Neural cell (in vitro differentiated cells): Measurements from ENCODE around the gene NFYB. TPM values are rescaled to one million over a fixed set of nuclear protein-coding genes. Genes with fewer than 3 reads are reported as not detected.

Experiments used
- H2AFZ ChIP-seq: fragments of 200-600, 300-800 bp; sonication (generic), shearing (Covaris generic); 2 replicates; pipeline ENCODE4 v1.6.0; 2014; ENCODE audit warnings: low read depth, mild to moderate bottlenecking, antibody characterized with exemption, low read length, moderate library complexity
- H3F3A ChIP-seq: fragments of 200-600 bp; shearing (Covaris generic); 2 replicates; pipeline ENCODE4 v1.6.1; 2016; ENCODE audit warnings: mild to moderate bottlenecking, moderate library complexity, mixed read lengths, antibody characterized with exemption, low read length; ENCODE audit not compliant: insufficient read depth, poor library complexity, severe bottlenecking
- H3K27ac ChIP-seq: fragments of 200-600, 300-800 bp; sonication (generic), shearing (Covaris generic); 2 replicates; pipeline ENCODE4 v1.5.1; 2014; ENCODE audit warnings: mild to moderate bottlenecking, low read length, moderate library complexity
- H3K27me3 ChIP-seq: fragments of 300-800, 200-600 bp; sonication (generic), shearing (Covaris generic); 2 replicates; pipeline ENCODE4 v1.6.0; 2014; ENCODE audit warnings: mild to moderate bottlenecking, low read depth, low read length, moderate library complexity; ENCODE audit not compliant: insufficient read depth
- H3K36me3 ChIP-seq: fragments of 300-800, 200-600 bp; sonication (generic), shearing (Covaris generic); 2 replicates; pipeline ENCODE4 v1.5.1; 2014; ENCODE audit warnings: mild to moderate bottlenecking, antibody characterized with exemption, low read length, moderate library complexity; ENCODE audit not compliant: insufficient read depth
- H3K4me2 ChIP-seq: fragments of 300-800, 200-600 bp; sonication (generic), shearing (Covaris generic); 2 replicates; pipeline ENCODE4 v1.6.0; 2014; ENCODE audit warnings: mild to moderate bottlenecking, low read length
- H3K4me3 ChIP-seq: fragments of 300-800, 200-600 bp; sonication (generic), shearing (Covaris generic); 2 replicates; pipeline ENCODE4 v1.5.1; 2014; ENCODE audit warnings: mild to moderate bottlenecking, low read length, moderate library complexity
- H3K79me2 ChIP-seq: fragments of 200-600 bp; shearing (Covaris generic); replicated peaks from 2 replicates; pipeline ENCODE4 v1.6.0; 2014; ENCODE audit warnings: mild to moderate bottlenecking, low read length, moderate library complexity; ENCODE audit not compliant: insufficient read depth
- H3K9ac ChIP-seq: fragments of 300-800, 200-600 bp; sonication (generic), shearing (Covaris generic); 2 replicates; pipeline ENCODE4 v1.6.1; 2016; ENCODE audit warnings: mild to moderate bottlenecking, low read length, mixed read lengths
- H3K9me2 ChIP-seq: fragments of 200-600 bp; shearing (Covaris generic); 2 replicates; pipeline ENCODE4 v1.6.1; 2016; ENCODE audit warnings: mild to moderate bottlenecking, low read length, mixed read lengths; ENCODE audit not compliant: insufficient read depth
- H3K9me3 ChIP-seq: fragments of 200-600, 300-800 bp; sonication (generic), shearing (Covaris generic); 2 replicates; pipeline ENCODE4 v1.6.1; 2016; ENCODE audit warnings: mild to moderate bottlenecking, mixed run types, low read length, moderate library complexity, mixed read lengths
- H4K20me1 ChIP-seq: fragments of 200-600 bp; shearing (Covaris generic); 2 replicates; pipeline ENCODE4 v1.6.1; 2016; ENCODE audit warnings: mild to moderate bottlenecking, mixed run types; ENCODE audit not compliant: insufficient read depth
- CTCF ChIP-seq: fragments of 450-650 bp; IDR thresholded peaks from 2 replicates; pipeline ENCODE4 v1.5.1; 2014; ENCODE audit warnings: antibody characterized with exemption, mild to moderate bottlenecking, moderate library complexity; ENCODE audit not compliant: poor library complexity, severe bottlenecking
- EP300 ChIP-seq: fragments of 450-650 bp; conservative IDR thresholded peaks from 2 replicates; pipeline ENCODE4 v1.6.1; 2014; ENCODE audit warnings: antibody characterized with exemption, mild to moderate bottlenecking, moderate library complexity; ENCODE audit not compliant: poor library complexity, severe bottlenecking
- EZH2 ChIP-seq: fragments of 200-600, 300-800 bp; shearing (Covaris generic), sonication (generic); IDR thresholded peaks from 2 replicates; pipeline ENCODE4 v1.6.1; 2014; ENCODE audit warnings: antibody characterized with exemption, low read length, borderline replicate concordance, mild to moderate bottlenecking; ENCODE audit not compliant: insufficient read depth, poor library complexity, severe bottlenecking
- MXI1 ChIP-seq: fragments of 450-650 bp; conservative IDR thresholded peaks from 2 replicates; pipeline ENCODE4 v1.6.1; 2014; ENCODE audit warnings: antibody characterized with exemption, mild to moderate bottlenecking; ENCODE audit not compliant: poor library complexity, severe bottlenecking
- POLR2AphosphoS5 ChIP-seq: IDR thresholded peaks from 2 replicates; pipeline ENCODE4 v1.6.1; 2012
- RAD21 ChIP-seq: fragments of 450-650 bp; conservative IDR thresholded peaks from 2 replicates; pipeline ENCODE4 v1.6.1; 2014; ENCODE audit warnings: antibody characterized with exemption, mild to moderate bottlenecking, moderate library complexity
- REST ChIP-seq: IDR thresholded peaks from 2 replicates; pipeline ENCODE4 v1.6.1; 2012; ENCODE audit warnings: borderline replicate concordance
- SMC3 ChIP-seq: fragments of 450-650 bp; conservative IDR thresholded peaks from 2 replicates; pipeline ENCODE4 v1.6.1; 2014; ENCODE audit warnings: antibody characterized with exemption, mild to moderate bottlenecking, moderate library complexity; ENCODE audit not compliant: poor library complexity
- TAF1 ChIP-seq: IDR thresholded peaks from 2 replicates; pipeline ENCODE4 v1.6.1; 2012; ENCODE audit warnings: low read depth
- polyA plus RNA-seq: library from polyadenylated mRNA; depleted of rRNA; stranded (reverse); fragments of >200 nt; gene quantifications from 2 replicates; pipeline ENCODE4 v1.2.3, GENCODE V29; 2014

The NFYB gene
- polyA plus RNA-seq, 1 donor from 2014 or later = 60.8 TPM

GRCh38 chr12:104091136-104091535, 46.9 kb downstream of the NFYB start:
- Histone ChIP-seq H3K27me3 (no peaks in the 10 kb centered on the region), H3K27ac (no peak overlapping the region)

GRCh38 chr12:104090685-104091084, 47.3 kb downstream of the NFYB start:
- peaks cover 6% of the 10 kb centered on the region for H3K36me3 ChIP-seq
- H3K9me2 ChIP-seq = no peaks in the 10 kb centered on the region
- H3K27me3 ChIP-seq = no peaks in the 10 kb centered on the region
- no peaks in the 10 kb centered on the region for H3F3A ChIP-seq
- H3K9me3 ChIP-seq = no peaks in the 10 kb centered on the region
- no peak overlapping the region for H3K9ac ChIP-seq
- no peak overlapping the region for H2AFZ ChIP-seq
- no peaks in the 10 kb centered on the region for H4K20me1 ChIP-seq
- no peak overlapping the region for H3K4me2 ChIP-seq
- no peak overlapping the region for H3K4me3 ChIP-seq
- no peak overlapping the region for H3K27ac ChIP-seq
- H3K79me2 ChIP-seq = no peaks in the 10 kb centered on the region
- TF ChIP-seq POLR2AphosphoS5 = no peak
- TF ChIP-seq SMC3 = no peak
- TF ChIP-seq EZH2 = no peak
- no peak for TF ChIP-seq MXI1
- TF ChIP-seq CTCF = no peak
- no peak for TF ChIP-seq REST

More at GRCh38 chr12:104091136-104091535, 46.9 kb downstream of the NFYB start:
- Histone ChIP-seq H3K79me2 (no peaks in the 10 kb centered on the region), H3F3A (no peaks in the 10 kb centered on the region), H4K20me1 (no peaks in the 10 kb centered on the region), H2AFZ (no peak overlapping the region), H3K9me3 (no peaks in the 10 kb centered on the region), H3K4me3 (no peak overlapping the region), H3K9ac (no peak overlapping the region), H3K9me2 (no peaks in the 10 kb centered on the region), H3K4me2 (no peak overlapping the region), H3K36me3 (peaks cover 6% of the 10 kb centered on the region)
- TF ChIP-seq POLR2AphosphoS5 (no peak), REST (no peak), EZH2 (no peak), CTCF (no peak), EP300 (no peak), RAD21 (no peak), SMC3 (no peak), MXI1 (no peak), TAF1 (no peak)
